GM18520 (cell line): ENCODE results near the gene MMS19.
"Not testable (repeated sequence)": the region's sequence is repeated elsewhere in the genome, so short reads cannot be mapped to it uniquely, and the experiment has no call there.

ENCODE experiments used
- ATAC-seq: cut with Tn5 transposase; IDR thresholded peaks from one replicate; pipeline ENCODE4 v1.9.1; 2021; ENCODE audit not compliant: unreplicated experiment

The MMS19 gene

GRCh38 chr10:97529685-97530465 is 31.7 kb upstream of the MMS19 start:
- no peak for ATAC-seq

- ATAC-seq, result not testable (repeated sequence)
These were observed 30.7 kb upstream of the MMS19 start for GRCh38 chr10:97528876-97529275.

GRCh38 chr10:97525683-97526110 is 27.5 kb upstream of the MMS19 start:
- no peak for ATAC-seq

GRCh38 chr10:97525086-97525485 is 26.9 kb upstream of the MMS19 start:
- ATAC-seq, result no peak

- ATAC-seq, result no peak
These were observed 24.7 kb upstream of the MMS19 start for GRCh38 chr10:97522937-97523336.

GRCh38 chr10:97522071-97522470 is 23.8 kb upstream of the MMS19 start:
- no peak for ATAC-seq

GRCh38 chr10:97520978-97521761 is 22.9 kb upstream of the MMS19 start:
- no peak for ATAC-seq

GRCh38 chr10:97520520-97520919 is 22.3 kb upstream of the MMS19 start:
- ATAC-seq, result no peak

GRCh38 chr10:97519342-97519741 is 21.1 kb upstream of the MMS19 start:
- no peak for ATAC-seq

- ATAC-seq, result no peak
These were observed 20.2 kb upstream of the MMS19 start for GRCh38 chr10:97518301-97519043.

GRCh38 chr10:97517778-97518300 is 19.6 kb upstream of the MMS19 start:
- no peak for ATAC-seq

GRCh38 chr10:97517096-97517750 is 19.0 kb upstream of the MMS19 start:
- ATAC-seq, result no peak

- no peak for ATAC-seq
These were observed 17.2 kb upstream of the MMS19 start for GRCh38 chr10:97515271-97515978.

GRCh38 chr10:97514344-97514743 is 16.1 kb upstream of the MMS19 start:
- no peak for ATAC-seq

GRCh38 chr10:97512993-97513392 is 14.8 kb upstream of the MMS19 start:
- ATAC-seq, result no peak

GRCh38 chr10:97511711-97512440 is 13.7 kb upstream of the MMS19 start:
- ATAC-seq, result no peak

- ATAC-seq, result no peak
These were observed 12.5 kb upstream of the MMS19 start for GRCh38 chr10:97510686-97511085.

- ATAC-seq, result no peak
These were observed 11.0 kb upstream of the MMS19 start for GRCh38 chr10:97509120-97509680.

- no peak for ATAC-seq
These were observed 10.1 kb upstream of the MMS19 start for GRCh38 chr10:97508342-97508741.
